ENCODE results near the gene PEAK1.

Gene PEAK1

GRCh38 chr15:77375133-77375532 is 44.8 kb downstream of the PEAK1 start:
- no peak for DNase-seq
- TF ChIP-seq GATA1 (IDR thresholded peaks at IDR 0.05; ENCODE audit: low read depth, low read length) (no peak), POLR2A (IDR thresholded peaks at IDR 0.05; ENCODE audit: low read length) (no peak)

GRCh38 chr15:77373441-77373840 is 46.5 kb downstream of the PEAK1 start:
- TF ChIP-seq GATA1 (IDR thresholded peaks at IDR 0.05; ENCODE audit: low read depth, low read length) (no peak), POLR2A (IDR thresholded peaks at IDR 0.05; ENCODE audit: low read length) (no peak)
- no peak for DNase-seq

GRCh38 chr15:77371850-77372563 is 47.9 kb downstream of the PEAK1 start:
- DNase-seq: no peak
- TF ChIP-seq GATA1 (IDR thresholded peaks at IDR 0.05; ENCODE audit: low read depth, low read length) (no peak), POLR2A (IDR thresholded peaks at IDR 0.05; ENCODE audit: low read length) (no peak)

GRCh38 chr15:77370580-77370979 is 49.3 kb downstream of the PEAK1 start:
- no peak for DNase-seq
- TF ChIP-seq POLR2A (IDR thresholded peaks at IDR 0.05; ENCODE audit: low read length): no peak
- TF ChIP-seq GATA1 (IDR thresholded peaks at IDR 0.05; ENCODE audit: low read depth, low read length): no peak

GRCh38 chr15:77369168-77369567 is 50.7 kb downstream of the PEAK1 start:
- no peak for TF ChIP-seq POLR2A (IDR thresholded peaks at IDR 0.05; ENCODE audit: low read length)
- TF ChIP-seq GATA1 (IDR thresholded peaks at IDR 0.05; ENCODE audit: low read depth, low read length): no peak
- DNase-seq: no peak

- TF ChIP-seq GATA1 (IDR thresholded peaks at IDR 0.05; ENCODE audit: low read depth, low read length) (no peak), POLR2A (IDR thresholded peaks at IDR 0.05; ENCODE audit: low read length) (no peak)
- DNase-seq: no peak
Measured at GRCh38 chr15:77367631-77368030, 52.3 kb downstream of the PEAK1 start.

GRCh38 chr15:77361456-77361855 is 58.4 kb downstream of the PEAK1 start:
- DNase-seq: no peak
- TF ChIP-seq GATA1 (IDR thresholded peaks at IDR 0.05; ENCODE audit: low read depth, low read length) (no peak), POLR2A (IDR thresholded peaks at IDR 0.05; ENCODE audit: low read length) (no peak)

- no peak for DNase-seq
- no peak for TF ChIP-seq POLR2A (IDR thresholded peaks at IDR 0.05; ENCODE audit: low read length)
- TF ChIP-seq GATA1 (IDR thresholded peaks at IDR 0.05; ENCODE audit: low read depth, low read length): no peak
Measured at GRCh38 chr15:77358545-77359240, 61.2 kb downstream of the PEAK1 start.

GRCh38 chr15:77356305-77356704 is 63.6 kb downstream of the PEAK1 start:
- no peak for DNase-seq
- no peak for TF ChIP-seq POLR2A (IDR thresholded peaks at IDR 0.05; ENCODE audit: low read length)
- no peak for TF ChIP-seq GATA1 (IDR thresholded peaks at IDR 0.05; ENCODE audit: low read depth, low read length)

GRCh38 chr15:77355321-77355720 is 64.6 kb downstream of the PEAK1 start:
- DNase-seq: no peak
- TF ChIP-seq POLR2A (IDR thresholded peaks at IDR 0.05; ENCODE audit: low read length) (no peak), GATA1 (IDR thresholded peaks at IDR 0.05; ENCODE audit: low read depth, low read length) (no peak)

- DNase-seq: no peak
- no peak for TF ChIP-seq GATA1 (IDR thresholded peaks at IDR 0.05; ENCODE audit: low read depth, low read length)
- TF ChIP-seq POLR2A (IDR thresholded peaks at IDR 0.05; ENCODE audit: low read length): no peak
Measured at GRCh38 chr15:77354063-77354462, 65.8 kb downstream of the PEAK1 start.

- TF ChIP-seq POLR2A (IDR thresholded peaks at IDR 0.05; ENCODE audit: low read length): no peak
- no peak for TF ChIP-seq GATA1 (IDR thresholded peaks at IDR 0.05; ENCODE audit: low read depth, low read length)
- no peak for DNase-seq
Measured at GRCh38 chr15:77352887-77353286, 67.0 kb downstream of the PEAK1 start.

GRCh38 chr15:77350792-77351191 is 69.1 kb downstream of the PEAK1 start:
- TF ChIP-seq GATA1 (IDR thresholded peaks at IDR 0.05; ENCODE audit: low read depth, low read length): no peak
- TF ChIP-seq POLR2A (IDR thresholded peaks at IDR 0.05; ENCODE audit: low read length): no peak
- DNase-seq: no peak

GRCh38 chr15:77349666-77350065 is 70.2 kb downstream of the PEAK1 start:
- no peak for TF ChIP-seq POLR2A (IDR thresholded peaks at IDR 0.05; ENCODE audit: low read length)
- no peak for TF ChIP-seq GATA1 (IDR thresholded peaks at IDR 0.05; ENCODE audit: low read depth, low read length)
- DNase-seq: no peak

- DNase-seq: no peak
- TF ChIP-seq POLR2A (IDR thresholded peaks at IDR 0.05; ENCODE audit: low read length) (no peak), GATA1 (IDR thresholded peaks at IDR 0.05; ENCODE audit: low read depth, low read length) (no peak)
Measured at GRCh38 chr15:77348511-77348910, 71.4 kb downstream of the PEAK1 start.

Data from erythroblast (primary cell).